NCI-H187 (cell line): Measurements from ENCODE around the gene PBX3.
A peak's percentile ranks its signal among the peaks of the same experiment; 100 is the strongest.
"Not testable (repeated sequence)": the region's sequence is repeated elsewhere in the genome, so short reads cannot be mapped to it uniquely, and the experiment has no call there.

Experiments used
- DNase-seq, 2 experiments: peaks; one replicate each; lab custom pipeline; 2025; lab: John Stamatoyannopoulos, UW

PBX3 gene

GRCh38 chr9:125823874-125824406 lies 76.8 kb downstream of the PBX3 start:
- DNase-seq: not testable (repeated sequence)

GRCh38 chr9:125825762-125826161 lies 78.6 kb downstream of the PBX3 start:
- no peak for DNase-seq

GRCh38 chr9:125826850-125827249 lies 79.7 kb downstream of the PBX3 start:
- no peak for DNase-seq

- DNase-seq: no peak
These were observed 82.6 kb downstream of the PBX3 start for GRCh38 chr9:125829743-125830142.

- no peak for DNase-seq
These were observed 83.9 kb downstream of the PBX3 start for GRCh38 chr9:125831054-125831453.

GRCh38 chr9:125831616-125832015 lies 84.4 kb downstream of the PBX3 start:
- DNase-seq: no peak

GRCh38 chr9:125835655-125836054 lies 88.5 kb downstream of the PBX3 start:
- DNase-seq: no peak

GRCh38 chr9:125839317-125839716 lies 92.1 kb downstream of the PBX3 start:
- no peak for DNase-seq

GRCh38 chr9:125841444-125841843 lies 94.3 kb downstream of the PBX3 start:
- DNase-seq: no peak

- no peak for DNase-seq
These were observed 95.1 kb downstream of the PBX3 start for GRCh38 chr9:125842242-125842641.

GRCh38 chr9:125843646-125844045 lies 96.5 kb downstream of the PBX3 start:
- peak in 1 of 2 experiments; percentile 2 for DNase-seq

GRCh38 chr9:125844611-125845010 lies 97.4 kb downstream of the PBX3 start:
- no peak for DNase-seq

- DNase-seq: no peak
These were observed 98.2 kb downstream of the PBX3 start for GRCh38 chr9:125845271-125845808.

GRCh38 chr9:125847735-125848134 lies 100.6 kb downstream of the PBX3 start:
- DNase-seq: no peak

GRCh38 chr9:125850106-125850632 lies 103.0 kb downstream of the PBX3 start:
- no peak for DNase-seq

- DNase-seq: no peak
These were observed 103.6 kb downstream of the PBX3 start for GRCh38 chr9:125850763-125851162.

- DNase-seq: no peak
These were observed 104.8 kb downstream of the PBX3 start for GRCh38 chr9:125851979-125852378.

- DNase-seq: no peak
These were observed 105.2 kb downstream of the PBX3 start for GRCh38 chr9:125852386-125852785.

GRCh38 chr9:125854553-125855275 lies 107.5 kb downstream of the PBX3 start:
- DNase-seq: no peak

- no peak for DNase-seq
These were observed 109.2 kb downstream of the PBX3 start for GRCh38 chr9:125856331-125856730.

- no peak for DNase-seq
These were observed 114.4 kb downstream of the PBX3 start for GRCh38 chr9:125861405-125862058.

GRCh38 chr9:125863923-125864322 lies 116.8 kb downstream of the PBX3 start:
- DNase-seq: no peak
